PC-9 (cell line): ENCODE measurements around the gene TP53I11.

ENCODE experiments used
- CTCF ChIP-seq: fragments of 200-600 bp; sonication (generic); conservative IDR thresholded peaks from 2 replicates; pipeline ENCODE4 v1.6.1; 2017; ENCODE audit warnings: mixed run types, antibody characterized with exemption, mild to moderate bottlenecking, moderate library complexity
- EZH2 ChIP-seq: fragments of 200-600 bp; sonication (generic); IDR thresholded peaks from 2 replicates; pipeline ENCODE4 v1.8.0; 2017; ENCODE audit warnings: antibody characterized with exemption, low read depth

DNA sequence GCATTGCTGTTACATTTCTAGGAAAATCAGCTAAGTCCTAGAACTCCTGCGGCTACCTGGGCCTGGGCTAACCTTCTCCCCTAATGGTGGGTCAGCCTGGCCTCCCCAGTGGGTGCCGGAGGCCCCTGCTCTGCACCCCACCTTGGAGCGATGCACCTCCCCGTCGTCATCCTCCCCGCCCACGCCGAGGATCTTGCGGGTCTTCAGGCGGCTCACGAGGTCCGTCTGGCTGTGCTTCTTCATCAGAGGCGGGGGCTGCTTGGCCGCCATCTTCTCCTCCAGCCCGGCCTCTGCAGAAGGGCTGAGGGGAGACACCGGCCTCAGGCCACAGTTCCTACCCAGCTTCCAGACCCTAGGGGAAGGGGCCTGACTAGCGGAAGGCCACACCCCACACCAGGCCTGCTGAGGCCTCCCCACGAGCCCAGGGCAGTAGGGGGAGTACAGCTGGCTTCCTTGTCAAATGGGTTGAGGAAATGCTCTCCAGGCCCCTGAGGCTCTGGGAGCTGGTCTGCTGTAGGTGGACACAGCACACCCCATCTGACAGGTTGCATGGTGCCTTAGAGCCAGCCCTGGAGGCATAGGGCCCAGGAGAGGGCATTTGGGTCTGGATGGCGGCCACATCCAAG is 12.5 kb downstream of the TP53I11 start:
- no peak for TF ChIP-seq CTCF
- no peak for TF ChIP-seq EZH2
